Nephron (organoid): ENCODE results near the gene PGS1.

Experiments used
- H3K27ac Mint-ChIP-seq, 3 experiments: 2 replicates each; pipeline ENCODE4 v1.8.0; 2020; ENCODE audit warnings: mixed read lengths in 3 of 3, mild to moderate bottlenecking in 2 of 3, moderate library complexity in 1 of 3
- H3K27me3 Mint-ChIP-seq: 2 replicates; pipeline ENCODE4 v1.8.0; 2021; ENCODE audit warnings: low read depth, mild to moderate bottlenecking, moderate library complexity, mixed read lengths
- H3K36me3 Mint-ChIP-seq: 2 replicates; pipeline ENCODE4 v1.8.0; 2020; ENCODE audit warnings: low read depth, mixed read lengths
- H3K4me1 Mint-ChIP-seq: 2 replicates; pipeline ENCODE4 v1.8.0; 2020; ENCODE audit warnings: mixed read lengths
- H3K4me3 Mint-ChIP-seq, 3 experiments: 2 replicates each; pipeline ENCODE4 v1.8.0; 2020; ENCODE audit warnings: mild to moderate bottlenecking in 3 of 3, mixed read lengths in 3 of 3, moderate library complexity in 2 of 3
- H3K9me3 Mint-ChIP-seq: 2 replicates; pipeline ENCODE4 v1.8.0; 2020; ENCODE audit warnings: mixed read lengths
- TF ChIP-seq, protein P1 (sequence below), 3 experiments: fragments of 200-600 bp; sonication (generic); IDR thresholded peaks; one replicate each; pipeline ENCODE4 v1.5.0; 2021; ENCODE audit warnings: antibody characterized with exemption in 3 of 3; ENCODE audit not compliant: unreplicated experiment in 3 of 3

Gene PGS1

GRCh38 chr17:78360371-78361224, 17.9 kb upstream of the PGS1 start:
- H3K9me3 Mint-ChIP-seq = no peaks in the 10 kb centered on the region
- H3K27me3 Mint-ChIP-seq = peaks cover 26% of the 10 kb centered on the region
- TF ChIP-seq, protein P1, sequence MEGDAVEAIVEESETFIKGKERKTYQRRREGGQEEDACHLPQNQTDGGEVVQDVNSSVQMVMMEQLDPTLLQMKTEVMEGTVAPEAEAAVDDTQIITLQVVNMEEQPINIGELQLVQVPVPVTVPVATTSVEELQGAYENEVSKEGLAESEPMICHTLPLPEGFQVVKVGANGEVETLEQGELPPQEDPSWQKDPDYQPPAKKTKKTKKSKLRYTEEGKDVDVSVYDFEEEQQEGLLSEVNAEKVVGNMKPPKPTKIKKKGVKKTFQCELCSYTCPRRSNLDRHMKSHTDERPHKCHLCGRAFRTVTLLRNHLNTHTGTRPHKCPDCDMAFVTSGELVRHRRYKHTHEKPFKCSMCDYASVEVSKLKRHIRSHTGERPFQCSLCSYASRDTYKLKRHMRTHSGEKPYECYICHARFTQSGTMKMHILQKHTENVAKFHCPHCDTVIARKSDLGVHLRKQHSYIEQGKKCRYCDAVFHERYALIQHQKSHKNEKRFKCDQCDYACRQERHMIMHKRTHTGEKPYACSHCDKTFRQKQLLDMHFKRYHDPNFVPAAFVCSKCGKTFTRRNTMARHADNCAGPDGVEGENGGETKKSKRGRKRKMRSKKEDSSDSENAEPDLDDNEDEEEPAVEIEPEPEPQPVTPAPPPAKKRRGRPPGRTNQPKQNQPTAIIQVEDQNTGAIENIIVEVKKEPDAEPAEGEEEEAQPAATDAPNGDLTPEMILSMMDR (IDR thresholded peaks at IDR 0.05; ENCODE audit: unreplicated experiment in 3 of 3) = peak; percentile 84 to 92 (median 90)

DNA sequence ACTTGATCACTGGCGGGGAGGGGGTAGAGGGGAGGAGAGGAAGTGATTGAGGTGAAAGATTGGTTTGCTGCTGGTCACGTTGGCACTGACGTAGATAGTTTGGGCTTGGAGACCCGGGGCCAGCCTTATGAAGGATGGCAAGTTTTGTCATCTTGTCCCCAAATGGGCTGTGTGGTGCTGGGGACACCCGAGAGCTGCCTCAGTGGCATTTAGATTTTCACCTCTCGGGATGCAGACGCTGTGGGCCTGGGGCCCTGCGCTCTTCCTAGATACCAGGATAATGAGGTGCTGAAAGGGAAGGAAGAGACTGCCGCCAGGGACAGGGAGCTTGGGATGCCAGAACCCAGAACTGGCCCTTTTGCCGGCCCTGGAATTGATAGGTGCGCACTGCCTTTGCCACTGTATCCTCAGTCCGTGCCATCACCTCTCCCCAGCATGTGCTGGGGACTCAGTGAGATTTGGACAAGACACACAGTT, 17.2 kb upstream of the PGS1 start:
- peaks cover 43% of the 10 kb centered on the region for H3K4me1 Mint-ChIP-seq
- no peaks in the 10 kb centered on the region for H3K9me3 Mint-ChIP-seq
- H3K4me3 Mint-ChIP-seq = peak overlapping the region; percentile 64 to 85 (median 81)
- H3K36me3 Mint-ChIP-seq = peaks cover 8% of the 10 kb centered on the region
- H3K27me3 Mint-ChIP-seq = peaks cover 23% of the 10 kb centered on the region
- peak overlapping the region; percentile 50 to 83 (median 72) for H3K27ac Mint-ChIP-seq
- TF ChIP-seq, protein P1 (IDR thresholded peaks at IDR 0.05; ENCODE audit: unreplicated experiment in 3 of 3) = no peak

More at GRCh38 chr17:78360371-78361224, 17.9 kb upstream of the PGS1 start:
- Mint-ChIP-seq H3K36me3 (peaks cover 12% of the 10 kb centered on the region), H3K4me3 (peak overlapping the region; percentile 81 to 85 (median 83)), H3K4me1 (peaks cover 43% of the 10 kb centered on the region), H3K27ac (peak overlapping the region; percentile 50 to 83 (median 72))

DNA sequence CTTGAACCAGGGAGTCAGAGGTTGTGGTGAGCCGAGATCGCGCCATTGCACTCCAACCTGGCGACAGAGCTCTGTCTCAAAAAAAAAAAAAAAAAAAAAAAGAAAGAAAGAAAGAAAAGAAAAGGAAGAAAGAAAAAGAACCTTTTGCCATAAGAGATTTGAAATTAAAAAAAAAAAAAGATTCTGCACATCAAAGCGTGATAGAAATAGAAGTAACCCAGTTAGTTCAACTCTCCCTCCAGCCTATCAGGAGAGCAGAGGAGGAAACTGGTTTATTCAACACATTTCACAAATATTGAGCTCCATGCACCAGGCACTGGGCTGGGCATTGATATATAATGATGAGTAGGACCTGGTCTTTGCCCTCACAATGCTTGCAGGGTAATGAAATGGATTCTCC, 16.2 kb upstream of the PGS1 start:
- Mint-ChIP-seq H3K27me3 (peaks cover 20% of the 10 kb centered on the region), H3K4me3 (peak overlapping the region in 1 of 3 experiments; percentile 9), H3K36me3 (peaks cover 8% of the 10 kb centered on the region), H3K9me3 (no peaks in the 10 kb centered on the region), H3K4me1 (peaks cover 40% of the 10 kb centered on the region), H3K27ac (peak overlapping the region; percentile 44 to 86 (median 58))
- TF ChIP-seq, protein P1 (IDR thresholded peaks at IDR 0.05; ENCODE audit: unreplicated experiment in 3 of 3) = no peak

- Mint-ChIP-seq H3K4me3 (peak overlapping the region in 2 of 3 experiments; percentile 9 to 53), H3K9me3 (no peaks in the 10 kb centered on the region), H3K27me3 (peaks cover 15% of the 10 kb centered on the region), H3K27ac (peak overlapping the region; percentile 44 to 86 (median 58)), H3K4me1 (peaks cover 36% of the 10 kb centered on the region), H3K36me3 (peaks cover 4% of the 10 kb centered on the region)
- TF ChIP-seq, protein P1 (IDR thresholded peaks at IDR 0.05; ENCODE audit: unreplicated experiment in 3 of 3) = peak in 1 of 3 experiments; percentile 21
Observed at GRCh38 chr17:78362671-78363070, 15.8 kb upstream of the PGS1 start.

GRCh38 chr17:78364436-78365281, 13.8 kb upstream of the PGS1 start:
- Mint-ChIP-seq H3K4me3 (peak overlapping the region; percentile 33 to 57 (median 42)), H3K9me3 (no peaks in the 10 kb centered on the region), H3K4me1 (peaks cover 32% of the 10 kb centered on the region), H3K36me3 (no peaks in the 10 kb centered on the region), H3K27ac (peak overlapping the region; percentile 86 to 98 (median 91)), H3K27me3 (peaks cover 4% of the 10 kb centered on the region)
- TF ChIP-seq, protein P1 (IDR thresholded peaks at IDR 0.05; ENCODE audit: unreplicated experiment in 3 of 3) = no peak
